ENCODE data around the gene TPRA1.
A peak's percentile ranks its signal among the peaks of the same experiment; 100 is the strongest.

The TPRA1 gene

DNA sequence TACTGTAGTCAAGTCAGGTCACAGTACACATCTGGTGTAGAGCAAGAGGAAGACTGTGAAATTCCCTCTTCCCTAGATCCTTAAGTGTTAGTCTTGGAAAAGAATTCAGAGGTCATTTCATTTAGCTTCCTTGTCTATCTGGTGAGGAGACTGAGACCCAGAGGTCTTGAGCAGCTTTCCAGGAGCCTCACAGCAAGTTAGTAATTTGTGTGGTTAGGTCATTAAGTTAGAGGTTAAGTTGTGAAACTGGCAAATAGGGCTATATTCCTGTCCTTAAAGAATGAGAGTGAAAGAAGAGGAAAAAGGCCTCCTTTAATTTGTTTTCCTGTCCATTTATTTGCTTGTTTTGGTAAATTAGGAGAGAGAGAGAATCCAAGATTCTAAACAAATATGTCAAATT, 47.4 kb upstream of the TPRA1 start:
- H3K79me2 ChIP-seq (ENCODE audit: insufficient read depth, low read length), result no peaks in the 10 kb centered on the region
- peaks cover 11% of the 10 kb centered on the region for H3K4me1 ChIP-seq (ENCODE audit: insufficient read depth, low read length)
- H3K4me3 ChIP-seq (ENCODE audit: low read depth in 1 of 2, low read length in 2 of 2), result no peak overlapping the region
- no peak overlapping the region for H2AFZ ChIP-seq (ENCODE audit: low read depth, low read length)
- H4K20me1 ChIP-seq (ENCODE audit: insufficient read depth, low read length), result no peaks in the 10 kb centered on the region
- H3K4me2 ChIP-seq (ENCODE audit: insufficient read depth, low read length), result no peak overlapping the region
- no peaks in the 10 kb centered on the region for H3K36me3 ChIP-seq (ENCODE audit: insufficient read depth, low read length)
- DNase-seq (no peak), ATAC-seq (ENCODE audit: insufficient read depth, low read depth) (no peak)
- H3K9me3 ChIP-seq (ENCODE audit: insufficient read depth, low read length, severe bottlenecking), result no peaks in the 10 kb centered on the region
- no peaks in the 10 kb centered on the region for H3K27me3 ChIP-seq (ENCODE audit: insufficient read depth, low read length, poor library complexity)
- no peak overlapping the region for H3K9ac ChIP-seq (ENCODE audit: low read depth, low read length)
- TF ChIP-seq, protein P1, sequence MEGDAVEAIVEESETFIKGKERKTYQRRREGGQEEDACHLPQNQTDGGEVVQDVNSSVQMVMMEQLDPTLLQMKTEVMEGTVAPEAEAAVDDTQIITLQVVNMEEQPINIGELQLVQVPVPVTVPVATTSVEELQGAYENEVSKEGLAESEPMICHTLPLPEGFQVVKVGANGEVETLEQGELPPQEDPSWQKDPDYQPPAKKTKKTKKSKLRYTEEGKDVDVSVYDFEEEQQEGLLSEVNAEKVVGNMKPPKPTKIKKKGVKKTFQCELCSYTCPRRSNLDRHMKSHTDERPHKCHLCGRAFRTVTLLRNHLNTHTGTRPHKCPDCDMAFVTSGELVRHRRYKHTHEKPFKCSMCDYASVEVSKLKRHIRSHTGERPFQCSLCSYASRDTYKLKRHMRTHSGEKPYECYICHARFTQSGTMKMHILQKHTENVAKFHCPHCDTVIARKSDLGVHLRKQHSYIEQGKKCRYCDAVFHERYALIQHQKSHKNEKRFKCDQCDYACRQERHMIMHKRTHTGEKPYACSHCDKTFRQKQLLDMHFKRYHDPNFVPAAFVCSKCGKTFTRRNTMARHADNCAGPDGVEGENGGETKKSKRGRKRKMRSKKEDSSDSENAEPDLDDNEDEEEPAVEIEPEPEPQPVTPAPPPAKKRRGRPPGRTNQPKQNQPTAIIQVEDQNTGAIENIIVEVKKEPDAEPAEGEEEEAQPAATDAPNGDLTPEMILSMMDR (IDR thresholded peaks at IDR 0.05; ENCODE audit: borderline replicate concordance, extremely low read depth, low read length, poor library complexity, severe bottlenecking), result no peak
- TF ChIP-seq EZH2 (IDR thresholded peaks at IDR 0.05; ENCODE audit: borderline replicate concordance, low read depth, low read length, severe bottlenecking), result no peak
- H3K27ac ChIP-seq (ENCODE audit: low read length), result no peak overlapping the region

DNA sequence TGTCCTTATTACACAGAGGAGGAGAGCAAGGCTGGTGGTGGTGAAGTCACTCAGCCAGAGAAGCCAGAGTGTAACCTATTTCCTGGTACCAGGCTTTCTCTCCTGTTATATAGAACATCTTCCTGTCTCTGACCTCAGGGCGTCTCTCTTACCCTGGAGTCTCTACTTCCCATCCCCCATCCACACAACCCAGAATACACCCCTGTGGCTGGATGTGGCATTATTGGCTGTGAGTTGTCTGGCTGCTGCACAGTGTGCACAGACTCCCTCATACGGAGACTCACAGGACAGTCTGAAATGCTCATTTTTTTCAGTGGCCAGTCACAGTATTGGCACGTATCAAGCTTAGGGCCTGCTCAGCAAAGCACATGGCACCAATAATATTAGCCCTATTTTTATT, 47.0 kb upstream of the TPRA1 start:
- H3K4me2 ChIP-seq (ENCODE audit: insufficient read depth, low read length), result no peak overlapping the region
- no peak overlapping the region for H3K4me3 ChIP-seq (ENCODE audit: low read depth in 1 of 2, low read length in 2 of 2)
- no peak overlapping the region for H3K9ac ChIP-seq (ENCODE audit: low read depth, low read length)
- no peaks in the 10 kb centered on the region for H4K20me1 ChIP-seq (ENCODE audit: insufficient read depth, low read length)
- H3K27ac ChIP-seq (ENCODE audit: low read length), result no peak overlapping the region
- TF ChIP-seq EZH2 (IDR thresholded peaks at IDR 0.05; ENCODE audit: borderline replicate concordance, low read depth, low read length, severe bottlenecking), result no peak
- TF ChIP-seq, protein P1 (IDR thresholded peaks at IDR 0.05; ENCODE audit: borderline replicate concordance, extremely low read depth, low read length, poor library complexity, severe bottlenecking), result peak; percentile 31
- H3K79me2 ChIP-seq (ENCODE audit: insufficient read depth, low read length), result no peaks in the 10 kb centered on the region
- peak overlapping the region; percentile 55; the same call in 1 of the 2 replicates for H2AFZ ChIP-seq (ENCODE audit: low read depth, low read length)
- H3K36me3 ChIP-seq (ENCODE audit: insufficient read depth, low read length), result no peaks in the 10 kb centered on the region
- peaks cover 11% of the 10 kb centered on the region for H3K4me1 ChIP-seq (ENCODE audit: insufficient read depth, low read length)
- no peaks in the 10 kb centered on the region for H3K27me3 ChIP-seq (ENCODE audit: insufficient read depth, low read length, poor library complexity)
- DNase-seq (peak; percentile 71), ATAC-seq (ENCODE audit: insufficient read depth, low read depth) (peak; percentile 98)
- no peaks in the 10 kb centered on the region for H3K9me3 ChIP-seq (ENCODE audit: insufficient read depth, low read length, severe bottlenecking)

DNA sequence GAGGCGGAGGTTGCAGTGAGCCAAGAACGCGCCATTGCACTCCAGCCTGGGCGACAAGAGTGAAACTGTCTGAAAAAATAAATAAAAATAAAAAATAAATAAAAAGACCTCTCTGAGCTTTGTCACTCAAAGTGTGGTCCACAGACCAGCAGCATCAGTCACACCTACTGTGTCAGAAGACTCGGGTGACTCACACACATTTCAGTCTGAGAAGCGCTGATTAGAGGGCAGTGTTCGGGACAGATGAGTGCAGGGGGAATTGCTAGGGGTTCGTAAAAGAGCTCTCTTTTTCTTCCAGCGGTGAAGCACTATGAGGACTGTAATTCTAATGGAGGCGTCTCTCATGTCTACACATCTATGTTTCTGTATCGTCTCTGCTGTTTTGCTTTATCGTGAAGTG, 44.1 kb upstream of the TPRA1 start:
- no peak for ATAC-seq (ENCODE audit: insufficient read depth, low read depth)

More for the DNA sequence above, 44.1 kb upstream of the TPRA1 start:
- H3K36me3 ChIP-seq (ENCODE audit: insufficient read depth, low read length), result no peaks in the 10 kb centered on the region
- H3K27me3 ChIP-seq (ENCODE audit: insufficient read depth, low read length, poor library complexity), result peaks cover 4% of the 10 kb centered on the region
- H3K4me2 ChIP-seq (ENCODE audit: insufficient read depth, low read length), result no peak overlapping the region
- TF ChIP-seq, protein P1 (IDR thresholded peaks at IDR 0.05; ENCODE audit: borderline replicate concordance, extremely low read depth, low read length, poor library complexity, severe bottlenecking), result no peak
- TF ChIP-seq EZH2 (IDR thresholded peaks at IDR 0.05; ENCODE audit: borderline replicate concordance, low read depth, low read length, severe bottlenecking), result no peak
- DNase-seq, result no peak
- H3K9me3 ChIP-seq (ENCODE audit: insufficient read depth, low read length, severe bottlenecking), result no peaks in the 10 kb centered on the region
- H3K27ac ChIP-seq (ENCODE audit: low read length), result no peak overlapping the region
- H3K9ac ChIP-seq (ENCODE audit: low read depth, low read length), result no peak overlapping the region
- no peaks in the 10 kb centered on the region for H4K20me1 ChIP-seq (ENCODE audit: insufficient read depth, low read length)
- H3K4me3 ChIP-seq (ENCODE audit: low read depth in 1 of 2, low read length in 2 of 2), result no peak overlapping the region
- H2AFZ ChIP-seq (ENCODE audit: low read depth, low read length), result no peak overlapping the region
- H3K79me2 ChIP-seq (ENCODE audit: insufficient read depth, low read length), result no peaks in the 10 kb centered on the region
- H3K4me1 ChIP-seq (ENCODE audit: insufficient read depth, low read length), result peaks cover 11% of the 10 kb centered on the region
